Fibroblast of lung (primary cell): ENCODE results near the gene LRFN2. TPM values are rescaled to one million over a fixed set of nuclear protein-coding genes. Genes with fewer than 3 reads are reported as not detected.

Source experiments
- DNase-seq, 2 donors: peaks; one replicate each; pipeline versions ENCODE4 v3.0.0 to v3.0.0-alpha.2; 2010; ENCODE audit warnings: low read depth in 2 of 2
- H2AFZ ChIP-seq: 2 replicates; pipeline ENCODE4 v1.5.1; 2012; ENCODE audit warnings: low read length, control low read depth, inconsistent platforms
- H3K27ac ChIP-seq: 2 replicates; pipeline ENCODE4 v1.5.1; 2011; ENCODE audit warnings: low read length, control low read depth; ENCODE audit not compliant: insufficient read depth
- H3K27me3 ChIP-seq: 2 replicates; pipeline ENCODE4 v1.5.1; 2011; ENCODE audit warnings: mild to moderate bottlenecking, low read length; ENCODE audit not compliant: control insufficient read depth, insufficient read depth
- H3K36me3 ChIP-seq: 2 replicates; pipeline ENCODE4 v1.5.1; 2011; ENCODE audit warnings: low read length; ENCODE audit not compliant: control insufficient read depth, insufficient read depth
- H3K4me1 ChIP-seq: 2 replicates; pipeline ENCODE4 v1.5.1; 2011; ENCODE audit warnings: low read length; ENCODE audit not compliant: control insufficient read depth, insufficient read depth; ENCODE audit errors: extremely low read depth
- H3K4me2 ChIP-seq: 2 replicates; pipeline ENCODE4 v1.5.1; 2011; ENCODE audit warnings: low read length, control low read depth; ENCODE audit not compliant: insufficient read depth; ENCODE audit errors: extremely low read depth
- H3K4me3 ChIP-seq, 4 experiments: fragments of 200-600 bp in 1 of 4; sonication (generic) in 1 of 4; replicated peaks in 1 of 4; 2 replicates each; pipeline ENCODE4 v1.5.1; 2011 to 2016; ENCODE audit warnings: low read length in 4 of 4, low read depth in 3 of 4, mild to moderate bottlenecking in 3 of 4, control low read depth in 2 of 4, inconsistent platforms in 1 of 4, mixed read lengths in 1 of 4; ENCODE audit not compliant: insufficient read depth in 1 of 4; ENCODE audit errors: control extremely low read depth in 1 of 4
- H3K79me2 ChIP-seq: 2 replicates; pipeline ENCODE4 v1.5.1; 2012; ENCODE audit warnings: mild to moderate bottlenecking, low read length, inconsistent platforms; ENCODE audit not compliant: control insufficient read depth, insufficient read depth
- H3K9ac ChIP-seq: 2 replicates; pipeline ENCODE4 v1.5.1; 2011; ENCODE audit warnings: mild to moderate bottlenecking, low read length, control low read depth; ENCODE audit not compliant: insufficient read depth
- H3K9me3 ChIP-seq: 2 replicates; pipeline ENCODE4 v1.5.1; 2012; ENCODE audit warnings: low read depth, low read length; ENCODE audit not compliant: control insufficient read depth, insufficient read depth
- H4K20me1 ChIP-seq: 2 replicates; pipeline ENCODE4 v1.5.1; 2011; ENCODE audit warnings: low read length; ENCODE audit not compliant: control insufficient read depth, insufficient read depth; ENCODE audit errors: extremely low read depth
- CTCF ChIP-seq, 2 donors: IDR thresholded peaks in 1 of 2; conservative IDR thresholded peaks in 1 of 2; 1 replicate in 1 of 2; 2 replicates in 1 of 2; pipeline ENCODE4 v1.5.1; 2011 to 2012; ENCODE audit warnings: low read length in 2 of 2, control low read depth in 1 of 2, inconsistent platforms in 1 of 2, low read depth in 1 of 2, mild to moderate bottlenecking in 1 of 2
- EZH2 ChIP-seq: IDR thresholded peaks from 2 replicates; pipeline ENCODE4 v1.5.1; 2012; ENCODE audit warnings: low read length, control low read depth, mild to moderate bottlenecking; ENCODE audit errors: missing control alignments
- polyA minus RNA-seq: library from RNA; depleted of rRNA, polyadenylated mRNA; stranded (reverse); fragments of >200 nt; gene quantifications from 2 replicates; pipeline ENCODE4 v1.2.3, GENCODE V29; 2011; ENCODE audit warnings: low replicate concordance
- polyA plus RNA-seq, 2 donors: library from polyadenylated mRNA; depleted of rRNA in 1 of 2; stranded (reverse) in 1 of 2; unstranded in 1 of 2; fragments of >200 nt; gene quantifications; 2 replicates each; pipeline ENCODE4 v1.2.1, GENCODE V29; 2011 to 2012; ENCODE audit warnings: missing spikeins in 1 of 2
- total RNA-seq: library from RNA; depleted of rRNA; stranded (reverse); fragments of >200 nt; gene quantifications from 2 replicates; pipeline ENCODE4 v1.2.1, GENCODE V29; 2014

Gene LRFN2
- total RNA-seq (not detected in 2 replicates), polyA plus RNA-seq (not detected in 2 replicates), polyA minus RNA-seq (not detected in 2 replicates)
- not detected in 2 replicates for polyA plus RNA-seq (2012)

- Histone ChIP-seq H3K4me3 (peak within 1 kb of the TSS in 3 of 4 experiments; percentile 44 to 53 (median 47)), H3K79me2 (no peaks in the 10 kb centered on the region), H4K20me1 (no peaks in the 10 kb centered on the region), H3K27me3 (peaks cover 4% of the 10 kb centered on the region), H3K4me1 (no peaks in the 10 kb centered on the region), H3K27ac (no peak within 1 kb of the TSS), H3K36me3 (no peaks in the 10 kb centered on the region), H3K9me3 (no peaks in the 10 kb centered on the region), H2AFZ (peak within 1 kb of the TSS; percentile 2), H3K4me2 (peak within 1 kb of the TSS; percentile 59), H3K9ac (no peak within 1 kb of the TSS)
- TF ChIP-seq EZH2 (peak; percentile 65), CTCF (conservative IDR thresholded peaks at IDR 0.05 in 1 of 2, IDR thresholded peaks at IDR 0.05 in 1 of 2; ENCODE audit: low read depth in 1 of 2, low read length in 2 of 2) (peak; percentile 42 to 58)
- peak; percentile 61 to 69 for DNase-seq
Measured at GRCh38 chr6:40587240-40588069, at the start of gene LRFN2. TSS of gene LRFN2 (minus strand) at chr6:40587364.

- DNase-seq, result no peak
- Histone ChIP-seq H2AFZ (no peak overlapping the region), H3K36me3 (no peaks in the 10 kb centered on the region), H3K4me2 (no peak overlapping the region), H3K4me3 (no peak overlapping the region), H3K27ac (no peak overlapping the region), H3K4me1 (no peaks in the 10 kb centered on the region), H3K27me3 (no peaks in the 10 kb centered on the region), H3K9me3 (no peaks in the 10 kb centered on the region), H3K79me2 (no peaks in the 10 kb centered on the region), H3K9ac (no peak overlapping the region), H4K20me1 (no peaks in the 10 kb centered on the region)
- TF ChIP-seq CTCF (conservative IDR thresholded peaks at IDR 0.05 in 1 of 2, IDR thresholded peaks at IDR 0.05 in 1 of 2; ENCODE audit: low read depth in 1 of 2, low read length in 2 of 2) (no peak), EZH2 (no peak)
Measured at GRCh38 chr6:40634429-40634828, 47.3 kb upstream of the LRFN2 start.

GRCh38 chr6:40631744-40632143 is 44.6 kb upstream of the LRFN2 start:
- no peak overlapping the region for H3K9ac ChIP-seq

More at GRCh38 chr6:40631744-40632143, 44.6 kb upstream of the LRFN2 start:
- DNase-seq, result no peak
- no peak overlapping the region for H2AFZ ChIP-seq
- no peaks in the 10 kb centered on the region for H3K79me2 ChIP-seq
- no peaks in the 10 kb centered on the region for H3K36me3 ChIP-seq
- no peaks in the 10 kb centered on the region for H3K9me3 ChIP-seq
- no peak overlapping the region for H3K27ac ChIP-seq
- no peaks in the 10 kb centered on the region for H3K27me3 ChIP-seq
- no peak overlapping the region for H3K4me2 ChIP-seq
- TF ChIP-seq CTCF (conservative IDR thresholded peaks at IDR 0.05 in 1 of 2, IDR thresholded peaks at IDR 0.05 in 1 of 2; ENCODE audit: low read depth in 1 of 2, low read length in 2 of 2) (no peak), EZH2 (no peak)
- no peaks in the 10 kb centered on the region for H4K20me1 ChIP-seq
- H3K4me1 ChIP-seq, result no peaks in the 10 kb centered on the region
- H3K4me3 ChIP-seq, result no peak overlapping the region
